GM18861 (cell line): ENCODE results near the gene CTNNA2.

Source experiments
- ATAC-seq: cut with Tn5 transposase; IDR thresholded peaks from one replicate; pipeline ENCODE4 v1.9.1; 2021; ENCODE audit not compliant: unreplicated experiment

Gene CTNNA2

DNA sequence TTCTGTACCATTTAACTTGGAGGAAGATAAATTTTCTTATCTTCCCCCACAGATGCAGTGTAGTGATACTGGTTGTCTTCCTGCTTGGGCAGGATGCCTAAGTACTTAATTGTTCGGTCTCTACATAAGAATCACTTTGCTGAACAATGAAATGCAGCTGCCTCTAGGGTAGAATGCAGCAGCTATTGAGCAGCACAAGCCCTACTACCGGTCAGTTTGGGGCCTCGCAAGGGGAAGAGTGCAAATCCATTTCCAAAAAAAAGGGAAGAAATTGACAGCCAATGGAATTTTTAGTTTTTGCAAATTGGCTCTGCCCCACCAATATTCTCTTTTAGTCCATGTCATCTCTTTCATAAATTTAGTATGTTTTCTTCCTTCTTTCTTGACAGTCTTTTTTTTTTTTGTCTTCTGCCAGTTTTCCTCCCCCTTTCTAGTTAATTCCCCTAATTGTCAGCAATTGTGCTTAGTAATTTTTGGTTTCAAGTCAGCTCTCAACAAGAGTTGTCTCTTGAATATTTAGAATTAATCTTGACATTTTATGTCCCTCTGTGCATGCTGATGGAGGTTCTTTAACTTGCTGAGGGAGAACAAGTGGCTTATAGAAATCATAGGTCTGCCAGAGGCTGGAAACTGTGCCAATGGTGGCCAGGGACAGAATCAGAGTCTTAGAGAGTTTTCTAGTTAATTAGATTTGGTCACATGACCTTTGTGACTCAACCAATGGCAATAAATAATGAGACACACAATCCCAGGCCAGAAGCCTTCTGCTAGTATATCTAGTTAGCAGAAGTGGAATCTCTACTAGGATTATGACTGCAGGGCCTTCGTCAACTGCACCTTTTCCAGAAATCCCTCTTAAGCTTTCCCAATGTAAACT lies 270.0 kb downstream of the CTNNA2 start:
- ATAC-seq = no peak

DNA sequence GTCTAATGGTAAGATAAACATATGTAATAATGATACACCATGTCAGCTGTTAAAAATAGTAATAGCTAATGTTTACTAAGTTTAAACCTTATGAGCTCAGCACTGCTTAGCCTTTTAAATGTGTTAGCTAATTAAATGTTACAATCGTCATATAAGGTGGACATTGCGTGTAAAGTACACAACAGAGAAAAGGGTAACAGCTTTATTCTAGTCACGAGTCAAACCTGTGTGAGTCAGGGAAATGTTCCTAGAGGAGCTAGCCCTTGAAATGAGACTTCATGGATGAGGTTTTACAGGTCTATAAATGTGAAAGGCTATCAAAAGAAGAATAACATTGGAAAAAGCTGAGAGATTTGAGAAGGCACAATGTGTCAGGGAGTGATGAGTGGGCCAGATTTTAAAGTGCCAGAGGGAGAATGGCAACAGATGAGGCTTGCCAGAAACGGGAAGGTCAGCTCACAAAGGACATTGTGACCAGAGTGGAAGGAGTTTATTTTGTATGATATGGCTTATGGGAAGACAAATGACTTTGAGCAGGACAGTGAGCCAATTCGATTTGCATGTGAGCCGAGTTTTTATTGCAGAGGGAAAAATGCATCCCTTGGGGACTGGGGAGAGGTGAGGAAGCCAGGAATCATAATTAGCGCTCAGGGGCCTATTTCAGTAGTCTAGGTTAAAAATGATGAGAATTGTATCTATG lies 276.3 kb downstream of the CTNNA2 start:
- no peak for ATAC-seq

DNA sequence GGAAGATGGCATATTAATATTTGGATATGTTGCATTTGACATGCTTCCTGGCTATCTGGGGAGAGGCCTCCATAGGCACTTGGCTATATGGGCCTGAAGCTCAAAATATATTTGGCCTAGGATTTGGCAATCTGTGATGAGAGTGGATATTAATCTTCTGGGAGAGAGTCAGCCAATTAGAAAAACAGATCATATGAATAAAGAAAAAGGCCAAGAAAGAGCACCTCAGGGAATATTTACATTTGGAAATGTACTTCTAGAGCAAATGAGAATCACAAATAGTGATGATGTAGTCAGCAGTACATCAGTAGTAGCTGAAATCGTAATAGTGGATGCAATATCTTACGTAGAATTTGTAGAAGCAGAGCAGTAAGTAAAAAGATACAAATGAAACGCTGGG lies 277.0 kb downstream of the CTNNA2 start:
- ATAC-seq = no peak

DNA sequence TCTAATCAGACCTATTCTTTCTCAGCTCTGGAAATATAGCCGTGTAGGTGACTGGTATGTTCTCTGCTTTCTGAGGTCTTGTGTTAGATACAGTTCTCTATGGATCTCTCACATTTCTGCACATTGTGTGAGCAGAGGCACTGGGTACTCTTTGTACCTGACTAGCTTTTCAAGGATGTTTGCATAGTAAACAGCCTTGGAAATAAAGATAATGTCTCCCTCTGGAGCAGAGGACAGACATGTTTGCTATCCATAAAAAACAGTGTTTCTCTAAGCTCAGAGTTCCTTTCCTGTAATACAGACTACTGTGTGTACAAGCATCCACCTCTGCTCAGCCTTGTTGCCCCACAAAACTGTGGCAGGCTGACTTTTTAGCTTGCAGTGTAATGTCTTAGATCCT lies 279.2 kb downstream of the CTNNA2 start:
- no peak for ATAC-seq

DNA sequence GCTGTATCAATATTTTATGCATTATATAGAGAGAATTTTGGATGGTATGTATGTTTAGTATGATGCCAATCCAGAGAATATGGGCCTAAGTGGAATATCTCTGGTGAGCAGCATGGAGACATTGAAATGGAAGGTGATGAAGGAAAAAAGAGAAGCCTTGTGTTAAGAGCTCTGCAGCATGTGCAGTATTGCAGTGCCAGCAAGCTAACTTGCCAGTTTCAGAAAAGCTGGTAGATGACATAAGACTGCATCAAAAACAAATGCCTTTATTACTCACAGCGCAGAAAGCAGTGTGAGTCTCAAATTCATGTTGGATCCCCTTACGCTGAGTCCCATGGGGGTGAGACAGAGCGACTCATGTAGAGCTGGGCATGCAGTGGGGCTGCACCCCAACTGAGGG lies 280.2 kb downstream of the CTNNA2 start:
- ATAC-seq = no peak

DNA sequence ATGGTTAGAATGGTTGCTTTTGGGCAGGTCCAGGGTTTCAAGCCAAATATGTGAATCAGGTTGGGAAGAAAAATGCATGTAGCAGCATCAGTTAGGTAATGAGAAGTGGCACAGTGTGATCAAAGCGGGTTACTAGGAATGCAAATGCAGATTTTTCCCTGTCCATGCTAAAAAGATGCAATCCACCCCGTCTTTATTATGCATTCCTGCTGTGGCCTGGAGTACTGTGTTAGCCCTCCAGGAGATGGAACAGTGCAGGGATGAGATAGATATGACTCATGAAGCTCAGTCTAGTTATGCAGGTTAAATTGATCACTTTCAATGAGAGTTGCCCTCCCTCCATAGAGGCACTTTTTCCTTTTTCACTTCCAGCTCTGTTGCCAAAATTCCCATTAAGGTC lies 283.8 kb downstream of the CTNNA2 start:
- no peak for ATAC-seq

DNA sequence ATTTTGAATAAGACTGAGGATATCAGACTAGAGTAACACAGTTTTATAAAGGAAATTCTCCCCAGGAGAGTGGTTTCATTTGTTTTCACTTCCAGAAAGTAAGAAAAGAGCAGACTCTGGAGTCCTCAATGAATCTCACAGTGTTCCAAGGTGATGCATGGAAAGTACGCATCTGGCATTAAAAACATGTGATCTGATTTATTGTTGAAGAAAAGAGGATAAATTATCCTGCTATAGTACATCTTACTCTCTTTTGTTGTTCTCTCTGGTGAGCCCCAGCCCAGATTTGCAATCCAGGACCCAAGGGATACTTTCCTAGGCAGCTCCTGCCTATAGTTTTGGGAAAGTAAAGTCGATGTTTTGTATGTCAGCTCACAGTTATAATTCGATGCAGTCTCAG lies 285.9 kb downstream of the CTNNA2 start:
- no peak for ATAC-seq

DNA sequence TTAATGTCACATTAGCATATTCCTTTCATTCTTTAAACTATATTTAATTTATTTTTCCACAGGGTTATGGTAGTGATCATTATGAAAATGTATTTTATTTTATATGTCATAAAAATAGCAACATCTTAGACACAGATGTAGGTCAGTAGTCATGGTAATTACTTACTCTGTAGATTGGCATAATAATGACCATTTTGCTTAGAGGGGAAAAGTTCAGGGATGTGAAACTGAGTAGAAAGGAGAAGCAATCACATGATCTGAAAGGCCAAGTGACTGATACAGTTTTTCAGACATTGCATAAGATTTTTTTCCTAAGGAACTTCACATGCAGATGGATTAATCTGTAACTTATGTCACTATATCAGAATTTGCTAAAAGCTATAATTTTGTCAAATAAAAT lies 286.9 kb downstream of the CTNNA2 start:
- ATAC-seq = no peak

DNA sequence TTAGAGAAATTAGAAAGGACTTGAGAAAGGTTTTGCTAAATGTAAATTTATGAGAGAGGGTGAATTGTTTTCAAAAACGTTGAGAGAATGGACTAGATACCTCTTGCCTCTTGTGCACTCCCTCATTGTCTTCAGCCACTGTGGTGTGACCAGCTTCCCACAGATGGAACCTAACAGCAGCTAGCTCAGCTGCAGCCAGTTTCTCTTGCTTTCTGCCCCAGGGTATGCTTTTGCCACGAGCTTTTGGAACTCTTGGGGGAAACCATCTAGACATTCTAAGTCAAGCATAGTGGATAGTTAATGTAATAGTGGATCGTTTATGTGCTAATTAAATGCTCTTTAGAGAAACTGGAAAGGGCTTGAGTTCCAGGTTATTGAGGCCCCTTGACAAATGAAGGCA lies 288.2 kb downstream of the CTNNA2 start:
- ATAC-seq = no peak

DNA sequence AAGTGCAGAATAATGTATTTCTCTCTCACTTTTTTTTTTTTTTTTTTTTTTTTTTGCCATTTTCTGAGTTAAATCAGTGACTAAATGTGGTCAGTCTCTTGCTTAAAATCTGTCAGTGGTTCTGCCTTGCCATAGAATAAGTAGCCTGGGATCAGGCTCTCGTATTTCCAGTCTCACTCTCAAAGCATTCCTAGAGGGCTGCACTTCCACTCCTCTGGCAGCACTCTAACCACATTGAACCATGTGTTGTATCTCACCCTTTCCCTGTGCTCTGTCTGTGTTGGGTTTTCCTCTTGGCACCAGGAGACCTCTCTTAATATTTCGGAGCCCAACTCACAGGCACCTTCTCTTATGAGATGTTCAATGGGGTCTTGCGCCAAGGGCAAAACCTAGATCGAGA lies 304.4 kb downstream of the CTNNA2 start:
- no peak for ATAC-seq

DNA sequence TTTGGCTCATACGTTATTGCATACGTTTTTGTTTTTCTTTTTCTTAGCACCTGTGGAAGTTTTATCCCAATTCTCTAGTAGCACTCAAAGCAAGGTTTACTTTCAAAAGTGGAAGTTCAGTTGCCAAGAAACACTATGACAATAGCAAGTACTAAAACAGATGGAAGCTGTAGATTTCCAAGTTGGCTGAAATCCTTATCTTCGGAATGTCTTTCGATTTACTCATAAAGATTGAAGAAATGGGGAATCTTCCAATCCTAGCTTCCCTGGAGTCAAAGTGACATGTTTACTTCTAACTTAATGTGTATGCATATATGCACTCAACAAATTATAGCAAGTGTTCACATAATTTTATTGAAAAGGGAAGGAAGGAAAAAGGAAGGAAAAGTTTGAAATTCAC lies 307.4 kb downstream of the CTNNA2 start:
- ATAC-seq = no peak

DNA sequence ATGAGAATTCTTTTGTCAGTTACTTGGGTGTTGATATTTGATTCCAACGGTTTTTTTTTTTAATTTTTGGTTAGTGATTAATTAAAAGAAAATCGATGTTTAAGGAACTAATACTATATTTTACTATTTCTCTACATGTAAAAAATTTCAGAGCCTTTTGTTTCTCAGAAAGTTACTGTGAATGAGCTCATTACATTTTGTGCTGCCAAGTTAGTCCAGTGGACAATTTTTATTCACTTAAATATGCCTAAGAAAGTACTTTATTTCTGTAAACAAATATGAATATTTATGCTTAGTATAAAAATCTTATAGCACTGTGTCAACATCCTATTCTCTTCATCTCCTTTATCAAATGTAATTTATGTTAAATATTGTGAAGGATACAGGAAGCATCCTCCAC lies 309.3 kb downstream of the CTNNA2 start:
- ATAC-seq = no peak

DNA sequence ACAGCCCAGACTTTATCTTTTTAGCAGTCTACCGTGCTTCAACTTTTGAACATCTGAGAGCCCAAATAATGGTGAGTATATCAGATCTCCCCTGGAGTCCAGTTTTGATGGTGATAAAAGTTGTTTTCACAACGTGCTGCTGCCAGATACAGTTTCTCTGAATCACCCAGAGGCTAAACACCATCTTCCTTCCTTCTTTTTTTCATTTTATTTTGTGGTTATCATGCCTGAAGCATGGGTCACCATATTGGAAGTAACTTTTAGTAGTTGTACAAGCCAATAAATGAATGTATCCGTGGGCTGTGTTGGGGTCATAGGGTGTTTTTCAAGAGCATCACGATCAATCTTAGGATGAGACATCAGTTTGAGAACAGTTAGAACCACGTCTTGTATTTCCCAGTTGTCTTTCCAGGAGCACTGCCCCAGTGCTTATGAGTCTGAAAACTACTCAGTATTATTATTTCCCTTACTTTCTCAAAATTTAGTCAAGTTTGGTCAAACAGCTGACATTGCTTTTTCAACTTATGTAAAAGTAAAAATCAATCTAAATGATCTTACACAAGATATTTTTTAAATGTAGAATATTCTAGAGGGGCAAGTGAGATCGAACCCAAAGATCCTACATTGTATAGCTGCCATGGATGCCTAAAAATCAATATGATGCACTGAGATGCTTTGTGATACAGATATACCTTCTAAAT lies 311.4 kb downstream of the CTNNA2 start:
- no peak for ATAC-seq

DNA sequence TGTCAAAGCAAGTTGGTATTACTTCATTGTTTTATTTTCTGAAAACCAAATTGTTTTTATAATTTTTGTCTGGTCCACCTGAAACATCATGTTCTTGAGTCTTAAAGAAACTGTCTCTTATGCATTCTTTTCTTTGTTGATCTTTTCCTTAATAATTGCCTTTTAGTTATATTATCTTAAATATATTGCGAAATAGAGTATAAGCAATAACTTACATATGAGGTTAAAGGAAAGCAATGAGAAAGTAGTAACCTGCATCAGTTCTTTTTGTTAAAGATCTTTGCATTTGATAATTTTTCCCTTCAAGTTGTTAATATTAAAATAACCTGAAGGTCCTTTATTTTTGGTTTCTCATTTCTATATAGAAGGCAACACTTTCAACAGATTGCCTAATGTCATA lies 315.0 kb downstream of the CTNNA2 start:
- ATAC-seq = no peak

DNA sequence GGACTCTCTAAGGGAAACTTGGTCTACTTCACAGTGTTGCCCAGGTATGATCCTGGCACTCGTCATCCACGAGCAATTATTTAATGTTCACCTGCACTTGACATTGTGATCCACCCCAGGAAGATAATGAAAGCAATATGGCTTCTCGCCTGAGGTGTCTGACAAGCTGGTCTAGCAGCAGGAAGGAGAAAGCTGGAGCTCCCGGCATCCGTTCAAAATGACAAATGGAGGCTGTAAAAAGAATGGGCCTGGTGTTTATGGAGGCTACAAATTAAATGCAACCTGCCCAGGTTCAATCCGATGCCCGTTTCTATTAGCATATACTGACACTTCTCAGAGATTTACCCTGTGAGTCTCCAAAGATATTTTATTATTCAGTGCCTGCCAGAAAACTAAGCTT lies 317.6 kb downstream of the CTNNA2 start:
- ATAC-seq = no peak

DNA sequence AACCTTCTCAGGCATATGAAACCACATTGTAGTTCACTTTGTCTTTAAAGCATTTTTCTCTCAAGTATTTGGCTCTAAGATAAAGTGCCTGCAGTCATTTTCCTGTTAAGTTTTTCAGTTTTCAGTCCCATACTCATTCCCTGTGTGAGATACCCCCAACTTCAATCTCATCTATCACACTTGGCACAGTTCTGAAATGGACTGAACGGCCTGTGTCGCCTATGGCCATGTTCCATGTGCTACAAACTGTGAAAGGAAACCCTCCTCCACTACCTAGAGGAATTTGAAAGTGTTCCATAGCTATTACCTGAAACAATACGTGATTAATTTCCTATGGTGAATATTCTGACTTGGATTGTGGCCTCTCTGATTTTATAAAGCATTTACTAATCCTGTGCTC lies 319.1 kb downstream of the CTNNA2 start:
- ATAC-seq = no peak

DNA sequence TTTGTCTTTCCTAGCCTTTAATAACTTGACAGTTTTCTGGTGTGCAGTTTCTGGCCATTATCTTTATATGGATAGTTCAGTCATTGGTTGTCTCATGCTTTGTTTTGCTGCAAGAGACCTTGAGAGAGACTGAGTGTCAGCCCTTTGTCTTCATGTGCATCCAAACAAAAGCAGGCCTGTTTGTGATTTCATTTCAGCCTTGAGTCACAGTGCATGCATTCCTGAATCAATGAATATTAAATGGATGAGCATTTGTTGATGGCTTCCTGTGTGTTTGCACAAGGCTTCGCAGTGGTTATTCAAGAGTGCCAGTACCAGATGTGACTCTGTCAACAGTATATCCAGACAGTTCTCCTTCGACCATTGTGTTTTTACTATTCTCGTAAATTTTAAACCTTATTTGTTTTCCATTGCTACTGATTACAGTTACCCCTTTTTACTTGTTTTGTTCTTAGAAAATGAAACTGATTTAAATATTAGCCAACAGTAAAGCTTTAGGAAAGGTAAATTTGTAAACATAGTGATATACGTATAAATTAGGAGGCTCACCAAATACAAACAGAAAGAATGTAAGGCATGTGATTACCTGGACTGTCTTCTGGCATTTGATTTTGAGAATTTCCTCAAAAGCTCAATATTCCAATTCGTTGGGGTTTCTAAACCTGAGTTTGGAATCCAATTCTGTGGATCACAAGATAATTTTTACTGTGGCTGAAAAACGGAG lies 319.8 kb downstream of the CTNNA2 start:
- ATAC-seq = no peak

DNA sequence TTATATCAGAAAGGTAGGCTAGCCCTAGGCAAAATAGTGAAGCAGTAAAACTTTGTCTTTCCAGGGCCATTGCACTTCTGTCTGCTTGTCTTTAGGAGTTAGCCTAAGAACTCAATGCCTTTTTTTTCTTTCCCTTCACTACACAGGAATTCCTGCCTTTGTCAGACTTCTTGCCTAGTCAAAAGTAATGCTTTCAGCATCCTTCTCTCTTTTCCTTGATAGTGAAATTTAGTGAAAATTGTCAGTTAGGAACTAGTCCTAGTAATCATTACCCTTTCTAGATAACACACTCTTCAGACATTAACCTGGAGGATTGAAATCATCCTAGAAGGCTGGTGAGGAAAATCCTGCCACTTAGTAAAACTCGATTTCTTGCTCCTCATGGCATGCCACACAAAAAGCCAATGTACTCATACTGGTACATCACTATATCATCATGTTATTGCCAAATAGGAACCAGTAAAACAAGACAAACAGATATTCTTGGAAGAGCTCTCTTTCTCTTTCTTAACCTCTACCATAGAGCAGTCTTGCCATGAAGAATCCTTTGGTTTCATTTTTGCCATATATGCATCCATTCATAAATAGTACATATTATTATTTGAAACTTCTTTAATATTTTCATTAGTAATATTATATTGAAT lies 320.5 kb downstream of the CTNNA2 start:
- ATAC-seq = no peak

DNA sequence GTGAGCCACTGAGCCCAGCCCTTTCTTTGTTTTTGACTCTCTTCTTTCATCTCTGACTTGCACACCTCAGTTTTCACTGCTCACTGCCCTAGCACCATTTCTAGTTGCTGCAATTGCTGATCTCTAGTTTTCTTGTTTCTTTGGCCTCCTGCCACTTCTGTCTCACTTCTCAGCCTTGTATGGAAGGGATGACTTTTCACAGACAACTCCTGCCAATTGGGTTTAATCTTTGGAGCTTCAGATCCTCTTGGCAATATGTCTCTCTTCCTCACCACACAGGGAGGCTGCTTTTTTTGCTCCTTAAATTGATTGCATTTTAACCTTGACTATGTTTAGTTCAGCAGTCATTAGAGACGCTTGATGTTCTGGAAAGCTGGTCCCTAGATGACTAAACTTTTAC lies 323.1 kb downstream of the CTNNA2 start:
- no peak for ATAC-seq

DNA sequence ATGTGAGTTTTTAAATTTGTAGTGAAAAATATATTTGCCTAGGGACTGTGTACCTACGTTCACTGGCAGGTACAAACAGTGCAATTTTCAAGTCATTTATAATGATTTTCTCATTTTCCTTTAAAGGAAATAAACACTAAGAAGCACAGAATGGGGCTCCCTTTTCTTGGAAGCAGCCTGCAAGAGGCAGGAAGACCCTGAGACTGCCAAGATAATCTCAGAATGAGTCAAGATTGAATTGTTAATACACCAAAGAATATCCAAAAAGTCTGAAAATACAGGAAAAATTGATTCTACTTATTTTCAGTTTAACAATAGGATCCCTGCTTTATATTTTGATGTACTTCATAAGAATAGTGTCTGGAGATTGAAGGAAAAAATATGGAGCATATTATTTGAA lies 331.2 kb downstream of the CTNNA2 start:
- no peak for ATAC-seq

DNA sequence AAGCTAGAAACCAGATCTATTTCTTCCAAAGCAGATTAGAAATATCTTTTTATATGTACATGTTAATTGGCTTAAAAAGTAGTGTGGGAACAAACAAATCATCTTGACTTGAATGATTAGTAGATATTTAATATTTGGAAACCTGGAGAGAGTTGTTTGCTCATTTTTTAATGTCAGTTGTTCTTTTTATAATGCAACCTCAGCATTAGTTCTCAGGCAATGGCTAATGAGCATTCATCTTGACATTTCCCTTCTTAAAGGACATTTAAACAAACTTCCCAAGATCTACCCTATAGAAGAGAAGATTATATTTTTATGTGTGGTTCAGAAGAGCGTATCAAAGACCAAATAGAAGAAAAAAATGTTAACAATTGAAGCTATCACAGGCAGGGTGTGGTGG lies 334.0 kb downstream of the CTNNA2 start:
- ATAC-seq = no peak
